SK-N-SH (cell line): Measurements from ENCODE around the gene COL9A3. TPM values are rescaled to one million over a fixed set of nuclear protein-coding genes. Genes with fewer than 3 reads are reported as not detected.

Experiments
- CTCF ChIA-PET: fragments of 300-600, 350-600 bp; formaldehyde crosslinking; extraction: SDS; loops from one replicate; lab custom pipeline; 2021; lab: Yijun Ruan, JAX
- POLR2A ChIA-PET: fragments of 350-600 bp; sonication (Branson Sonifier 250); formaldehyde crosslinking; extraction: SDS; loops from one replicate; lab custom pipeline; 2020; ENCODE audit warnings: antibody characterized with exemption, inconsistent platforms; lab: Yijun Ruan, JAX
- DNase-seq: peaks from one replicate; pipeline ENCODE4 v3.0.0; 2012
- H2AFZ ChIP-seq: fragments of 200-600 bp; sonication (generic); 2 replicates; pipeline ENCODE4 v1.8.1; 2016; ENCODE audit warnings: antibody characterized with exemption, mild to moderate bottlenecking, low read depth
- H3F3A ChIP-seq: fragments of 200-600 bp; sonication (generic); replicated peaks from 2 replicates; pipeline ENCODE3; 2016; ENCODE audit warnings: antibody characterized with exemption, mild to moderate bottlenecking; ENCODE audit not compliant: insufficient read depth
- H3K27ac ChIP-seq, 2 experiments: fragments of 200-500 bp in 1 of 2; fragments of 200-600 bp in 1 of 2; sonication (Bioruptor generic) in 1 of 2; sonication (generic), shearing (Covaris generic) in 1 of 2; 2 replicates each; pipeline versions ENCODE4 v1.5.1 to v1.6.1; 2014 to 2016; ENCODE audit warnings: low read depth in 2 of 2, inconsistent platforms in 1 of 2, low read length in 1 of 2, mild to moderate bottlenecking in 1 of 2, mixed read lengths in 1 of 2
- H3K27me3 ChIP-seq: fragments of 200-600 bp; sonication (generic), shearing (Covaris generic); 2 replicates; pipeline ENCODE4 v1.6.1; 2016; ENCODE audit warnings: mixed run types; ENCODE audit not compliant: insufficient read depth
- H3K36me3 ChIP-seq, 2 experiments: fragments of 200-500 bp in 1 of 2; fragments of 200-600 bp in 1 of 2; sonication (Bioruptor generic) in 1 of 2; sonication (generic) in 1 of 2; replicated peaks in 1 of 2; 2 replicates each; pipeline versions ENCODE3 to v1.5.1; 2014 to 2016; ENCODE audit warnings: low read length in 1 of 2, mild to moderate bottlenecking in 1 of 2; ENCODE audit not compliant: insufficient read depth in 2 of 2, control insufficient read depth in 1 of 2
- H3K4me1 ChIP-seq, 2 experiments: fragments of 200-500 bp in 1 of 2; fragments of 200-600 bp in 1 of 2; sonication (Bioruptor generic) in 1 of 2; sonication (generic), shearing (Covaris generic) in 1 of 2; 2 replicates each; pipeline versions ENCODE4 v1.5.1 to v1.6.1; 2014 to 2016; ENCODE audit warnings: low read depth in 1 of 2, low read length in 1 of 2, mixed run types in 1 of 2; ENCODE audit not compliant: insufficient read depth in 2 of 2, control insufficient read depth in 1 of 2
- H3K4me2 ChIP-seq: fragments of 200-600 bp; sonication (generic), shearing (Covaris generic); 2 replicates; pipeline ENCODE4 v1.6.1; 2017; ENCODE audit warnings: mixed run types
- H3K4me3 ChIP-seq, 2 experiments: fragments of 200-500 bp in 1 of 2; fragments of 200-600 bp in 1 of 2; sonication (Bioruptor generic) in 1 of 2; sonication (generic), shearing (Covaris generic) in 1 of 2; 2 replicates each; pipeline versions ENCODE4 v1.5.1 to v1.8.1; 2014 to 2016; ENCODE audit warnings: low read depth in 2 of 2, inconsistent platforms in 1 of 2, low read length in 1 of 2, mild to moderate bottlenecking in 1 of 2, mixed read lengths in 1 of 2, moderate library complexity in 1 of 2
- H3K79me2 ChIP-seq: fragments of 200-600 bp; sonication (generic); 2 replicates; pipeline ENCODE4 v1.8.1; 2017; ENCODE audit warnings: mild to moderate bottlenecking; ENCODE audit not compliant: insufficient read depth
- H3K9ac ChIP-seq: fragments of 200-600 bp; sonication (generic); 2 replicates; pipeline ENCODE4 v1.6.1; 2017; ENCODE audit warnings: mixed run types
- H3K9me2 ChIP-seq: fragments of 200-600 bp; sonication (generic); 2 replicates; pipeline ENCODE4 v1.6.1; 2017; ENCODE audit warnings: mixed run types
- H3K9me3 ChIP-seq: fragments of 200-600 bp; sonication (generic); 2 replicates; pipeline ENCODE4 v1.6.1; 2017; ENCODE audit warnings: mixed run types, mild to moderate bottlenecking, moderate library complexity
- H4K20me1 ChIP-seq: fragments of 200-600 bp; sonication (generic); 2 replicates; pipeline ENCODE4 v1.6.1; 2017; ENCODE audit warnings: mild to moderate bottlenecking, mixed run types; ENCODE audit not compliant: insufficient read depth
- CHD2 ChIP-seq: fragments of 150-350 bp; IDR thresholded peaks from 2 replicates; pipeline ENCODE4 v1.6.1; 2018; ENCODE audit warnings: low read length; ENCODE audit not compliant: partially characterized antibody
- ELF1 ChIP-seq: IDR thresholded peaks from 2 replicates; pipeline ENCODE4 v1.4.0; 2012
- EP300 ChIP-seq, 2 experiments: IDR thresholded peaks; 2 replicates each; pipeline versions ENCODE4 v1.4.0 to v1.6.1; 2012; ENCODE audit warnings: borderline replicate concordance in 1 of 2, low read depth in 1 of 2, low read length in 1 of 2
- EZH2phosphoT487 ChIP-seq: fragments of 200-600 bp; sonication (generic); IDR thresholded peaks from 2 replicates; pipeline ENCODE4 v1.6.1; 2017; ENCODE audit warnings: low read depth, mixed run types, mild to moderate bottlenecking, antibody characterized with exemption, moderate library complexity, borderline replicate concordance
- FOSL2 ChIP-seq: IDR thresholded peaks from 2 replicates; pipeline ENCODE4 v1.4.0; 2012; ENCODE audit warnings: low read depth, mild to moderate bottlenecking, moderate library complexity, borderline replicate concordance
- FOXJ3 ChIP-seq: sonication (generic); formaldehyde crosslinking; IDR thresholded peaks from 2 replicates; pipeline ENCODE4 v1.5.1; 2020; ENCODE audit warnings: mild to moderate bottlenecking, missing genetic modification reagents
- FOXM1 ChIP-seq: IDR thresholded peaks from 2 replicates; pipeline ENCODE4 v1.4.0; 2012; ENCODE audit warnings: low read depth, mild to moderate bottlenecking
- GATA2 ChIP-seq: sonication (generic); formaldehyde crosslinking; IDR thresholded peaks from 2 replicates; pipeline ENCODE4 v1.5.0; 2020; ENCODE audit warnings: mild to moderate bottlenecking, missing genetic modification reagents
- JUND ChIP-seq: IDR thresholded peaks from 2 replicates; pipeline ENCODE4 v1.4.0; 2012
- MAX ChIP-seq: IDR thresholded peaks from 2 replicates; pipeline ENCODE4 v1.4.0; 2012; ENCODE audit warnings: low read depth
- MXI1 ChIP-seq: IDR thresholded peaks from 2 replicates; pipeline ENCODE4 v1.6.1; 2012; ENCODE audit warnings: mild to moderate bottlenecking, low read depth, low read length, improper control_type of control experiment
- NFIC ChIP-seq: IDR thresholded peaks from 2 replicates; pipeline ENCODE4 v1.4.0; 2012; ENCODE audit warnings: borderline replicate concordance
- NRF1 ChIP-seq: IDR thresholded peaks from 2 replicates; pipeline ENCODE4 v1.6.1; 2012; ENCODE audit warnings: low read depth, mild to moderate bottlenecking, low read length
- PBX3 ChIP-seq: IDR thresholded peaks from 2 replicates; pipeline ENCODE4; 2012
- POLR2AphosphoS5 ChIP-seq: IDR thresholded peaks from 2 replicates; pipeline ENCODE4 v1.6.1; 2012; ENCODE audit warnings: low read depth, low read length
- TAF1 ChIP-seq: IDR thresholded peaks from 2 replicates; pipeline ENCODE4 v1.6.1; 2012; ENCODE audit warnings: low read depth, mild to moderate bottlenecking, low read length, moderate library complexity, borderline replicate concordance
- TCF12 ChIP-seq: IDR thresholded peaks from 2 replicates; pipeline ENCODE4 v1.4.0; 2012
- YY1 ChIP-seq: IDR thresholded peaks from 2 replicates; pipeline ENCODE4 v1.4.0; 2012; ENCODE audit warnings: low read depth, mild to moderate bottlenecking
- WGBS: methylation state at CpG from one replicate; pipeline ENCODE4 v1.1.6; 2017; ENCODE audit warnings: low lambda C conversion rate; 5-methylcytosine and 5-hydroxymethylcytosine counted together
- polyA plus RNA-seq, 3 experiments: library from polyadenylated mRNA; depleted of rRNA; stranded (reverse); fragments of >200 nt; gene quantifications; 2 replicates each; pipeline ENCODE4 v1.2.3, GENCODE V29; 2012
- TF ChIP-seq, protein P1 (sequence below): IDR thresholded peaks from 2 replicates; pipeline ENCODE4 v1.4.0; 2012; ENCODE audit warnings: low read depth, borderline replicate concordance
- TF ChIP-seq, protein P2 (sequence below): IDR thresholded peaks from 2 replicates; pipeline ENCODE4 v1.4.0; 2012; ENCODE audit warnings: low read depth, borderline replicate concordance
- TF ChIP-seq, protein P3 (sequence below): fragments of 150-350 bp; IDR thresholded peaks from 2 replicates; pipeline ENCODE4 v1.6.1; 2016; ENCODE audit warnings: mild to moderate bottlenecking, low read depth, low read length

The COL9A3 gene
- polyA plus RNA-seq, 1 of the 3 experiments (the other 2 are of a cell fraction), result 2.5 TPM

- H3K9me2 ChIP-seq, result no peaks in the 10 kb centered on the region
- peaks cover 0 to 14% of the 10 kb centered on the region in 2 experiments for H3K36me3 ChIP-seq
- H4K20me1 ChIP-seq, result peaks cover 21% of the 10 kb centered on the region
- CTCF ChIA-PET, result interaction anchor here (0.6 to 4.9 kb wide), 7 partner anchors 13 to 70 kb away, joined by 4 to 24 read pairs (median 5); no protein-coding TSS in a partner anchor
- H3K4me1 ChIP-seq, result peaks cover 10 to 16% of the 10 kb centered on the region in 2 experiments; a peak in 3 of 4 replicates
- H3F3A ChIP-seq, result peaks cover 3% of the 10 kb centered on the region
- TF ChIP-seq TCF12 (no peak), NRF1 (peak; percentile 58)
- no peaks in the 10 kb centered on the region for H3K9me3 ChIP-seq
- H3K27me3 ChIP-seq, result no peaks in the 10 kb centered on the region
- peaks cover 42% of the 10 kb centered on the region for H3K79me2 ChIP-seq
- peak; percentile 73 for DNase-seq
- H3K27ac ChIP-seq, result no peak overlapping the region
- POLR2A ChIA-PET, result interaction anchor here (1.0 kb wide), 1 partner anchor 14 kb away, joined by 5 read pairs; no protein-coding TSS in a partner anchor
- peak overlapping the region; percentile 94; the same call in 1 of the 2 replicates for H3K4me2 ChIP-seq
- H3K4me3 ChIP-seq, result peak overlapping the region; percentile 63 to 68
- H2AFZ ChIP-seq, result no peak overlapping the region
- WGBS, result no CpG with 5 or more reads among the region's 129 CpGs
- H3K9ac ChIP-seq, result peak overlapping the region; percentile 59; the same call in 1 of the 2 replicates
These were observed 44.3 kb downstream of the COL9A3 start for GRCh38 chr20:62860924-62861691.

DNA sequence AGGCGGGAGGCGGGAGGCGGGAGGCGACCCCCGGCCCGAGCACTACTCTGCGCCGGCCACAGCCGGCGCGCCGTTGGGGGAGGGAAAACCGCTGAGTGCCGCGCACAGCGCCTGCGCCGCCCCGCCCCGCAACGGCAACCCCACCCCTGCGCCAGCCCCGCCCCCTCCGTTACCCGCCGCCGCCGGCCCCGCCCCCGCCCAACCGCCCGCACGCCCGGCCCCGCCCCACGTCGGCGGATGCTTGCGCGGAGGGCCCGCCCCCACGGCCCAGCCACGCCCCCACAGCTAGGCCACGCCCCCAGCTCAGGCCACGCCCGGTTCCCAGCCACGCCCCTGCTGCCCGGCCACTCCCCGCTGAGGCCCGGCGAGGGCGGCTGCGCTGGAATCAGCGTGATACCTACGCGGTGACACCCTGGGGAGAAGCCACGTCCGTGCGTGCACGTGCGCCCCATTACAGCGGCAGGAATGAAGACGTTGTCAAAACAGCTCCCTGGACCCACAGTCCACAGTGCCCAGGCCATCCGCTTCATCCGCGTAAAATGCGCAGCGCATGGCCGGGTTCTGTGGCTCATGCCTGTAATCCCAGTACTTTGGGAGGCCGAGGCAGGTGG lies 45.0 kb downstream of the COL9A3 start, which contains the start of gene TCFL5:
Gene TCFL5, minus strand, starts transcription at position 97 of the 611 bp plus-strand sequence. CDS start 152 bp downstream, outside the sequence.
- peak within 1 kb of the TSS; percentile 76; the same call in 1 of the 2 replicates for H2AFZ ChIP-seq

More for the DNA sequence above, 45.0 kb downstream of the COL9A3 start, which contains the start of gene TCFL5:
- H3K79me2 ChIP-seq, result peaks cover 36% of the 10 kb centered on the region
- no peaks in the 10 kb centered on the region for H3K9me3 ChIP-seq
- H3K27ac ChIP-seq, result no peak within 1 kb of the TSS
- peak within 1 kb of the TSS; percentile 63 to 68 for H3K4me3 ChIP-seq
- H4K20me1 ChIP-seq, result peaks cover 21% of the 10 kb centered on the region
- POLR2A ChIA-PET, result interaction anchor here (1.0 kb wide), 1 partner anchor 14 kb away, joined by 5 read pairs; no protein-coding TSS in a partner anchor
- CTCF ChIA-PET, result interaction anchor here (0.6 to 4.9 kb wide), 5 partner anchors 13 to 71 kb away, joined by 4 to 24 read pairs (median 4); no protein-coding TSS in a partner anchor
- TF ChIP-seq FOXJ3 (CRISPR knock-in tag) (no peak), MXI1 (peak; percentile 77), CHD2 (no peak), ELF1 (no peak), TAF1 (no peak), JUND (no peak), FOSL2 (no peak), PBX3 (no peak), NRF1 (peak; percentile 54), EP300 (IDR thresholded peaks at IDR 0.05; ENCODE audit: borderline replicate concordance in 1 of 2, low read depth in 1 of 2, low read length in 1 of 2) (no peak), NFIC (no peak), GATA2 (CRISPR knock-in tag) (no peak), POLR2AphosphoS5 (no peak), EZH2phosphoT487 (no peak), YY1 (no peak), FOXM1 (no peak), MAX (peak; percentile 95)
- TF ChIP-seq, protein P1, sequence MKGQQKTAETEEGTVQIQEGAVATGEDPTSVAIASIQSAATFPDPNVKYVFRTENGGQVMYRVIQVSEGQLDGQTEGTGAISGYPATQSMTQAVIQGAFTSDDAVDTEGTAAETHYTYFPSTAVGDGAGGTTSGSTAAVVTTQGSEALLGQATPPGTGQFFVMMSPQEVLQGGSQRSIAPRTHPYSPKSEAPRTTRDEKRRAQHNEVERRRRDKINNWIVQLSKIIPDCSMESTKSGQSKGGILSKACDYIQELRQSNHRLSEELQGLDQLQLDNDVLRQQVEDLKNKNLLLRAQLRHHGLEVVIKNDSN, result no peak
- TF ChIP-seq, protein P2, sequence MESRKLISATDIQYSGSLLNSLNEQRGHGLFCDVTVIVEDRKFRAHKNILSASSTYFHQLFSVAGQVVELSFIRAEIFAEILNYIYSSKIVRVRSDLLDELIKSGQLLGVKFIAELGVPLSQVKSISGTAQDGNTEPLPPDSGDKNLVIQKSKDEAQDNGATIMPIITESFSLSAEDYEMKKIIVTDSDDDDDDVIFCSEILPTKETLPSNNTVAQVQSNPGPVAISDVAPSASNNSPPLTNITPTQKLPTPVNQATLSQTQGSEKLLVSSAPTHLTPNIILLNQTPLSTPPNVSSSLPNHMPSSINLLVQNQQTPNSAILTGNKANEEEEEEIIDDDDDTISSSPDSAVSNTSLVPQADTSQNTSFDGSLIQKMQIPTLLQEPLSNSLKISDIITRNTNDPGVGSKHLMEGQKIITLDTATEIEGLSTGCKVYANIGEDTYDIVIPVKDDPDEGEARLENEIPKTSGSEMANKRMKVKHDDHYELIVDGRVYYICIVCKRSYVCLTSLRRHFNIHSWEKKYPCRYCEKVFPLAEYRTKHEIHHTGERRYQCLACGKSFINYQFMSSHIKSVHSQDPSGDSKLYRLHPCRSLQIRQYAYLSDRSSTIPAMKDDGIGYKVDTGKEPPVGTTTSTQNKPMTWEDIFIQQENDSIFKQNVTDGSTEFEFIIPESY, result no peak
- TF ChIP-seq, protein P3, sequence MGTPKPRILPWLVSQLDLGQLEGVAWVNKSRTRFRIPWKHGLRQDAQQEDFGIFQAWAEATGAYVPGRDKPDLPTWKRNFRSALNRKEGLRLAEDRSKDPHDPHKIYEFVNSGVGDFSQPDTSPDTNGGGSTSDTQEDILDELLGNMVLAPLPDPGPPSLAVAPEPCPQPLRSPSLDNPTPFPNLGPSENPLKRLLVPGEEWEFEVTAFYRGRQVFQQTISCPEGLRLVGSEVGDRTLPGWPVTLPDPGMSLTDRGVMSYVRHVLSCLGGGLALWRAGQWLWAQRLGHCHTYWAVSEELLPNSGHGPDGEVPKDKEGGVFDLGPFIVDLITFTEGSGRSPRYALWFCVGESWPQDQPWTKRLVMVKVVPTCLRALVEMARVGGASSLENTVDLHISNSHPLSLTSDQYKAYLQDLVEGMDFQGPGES, result no peak
- peaks cover 3% of the 10 kb centered on the region for H3F3A ChIP-seq
- peak within 1 kb of the TSS; percentile 59; the same call in 1 of the 2 replicates for H3K9ac ChIP-seq
- H3K27me3 ChIP-seq, result no peaks in the 10 kb centered on the region
- no peaks in the 10 kb centered on the region for H3K9me2 ChIP-seq
- peak within 1 kb of the TSS; percentile 94 for H3K4me2 ChIP-seq
- 54% methylated on average over 13 of the region's 70 CpGs for WGBS
- peaks cover 10 to 16% of the 10 kb centered on the region in 2 experiments; a peak in 3 of 4 replicates for H3K4me1 ChIP-seq
- peaks cover 0 to 12% of the 10 kb centered on the region in 2 experiments for H3K36me3 ChIP-seq
- DNase-seq, result peak; percentile 99
